ENCODE results near the gene SRSF2.
"Not testable (repeated sequence)": the region's sequence is repeated elsewhere in the genome, so short reads cannot be mapped to it uniquely, and the experiment has no call there.

The SRSF2 gene

DNA sequence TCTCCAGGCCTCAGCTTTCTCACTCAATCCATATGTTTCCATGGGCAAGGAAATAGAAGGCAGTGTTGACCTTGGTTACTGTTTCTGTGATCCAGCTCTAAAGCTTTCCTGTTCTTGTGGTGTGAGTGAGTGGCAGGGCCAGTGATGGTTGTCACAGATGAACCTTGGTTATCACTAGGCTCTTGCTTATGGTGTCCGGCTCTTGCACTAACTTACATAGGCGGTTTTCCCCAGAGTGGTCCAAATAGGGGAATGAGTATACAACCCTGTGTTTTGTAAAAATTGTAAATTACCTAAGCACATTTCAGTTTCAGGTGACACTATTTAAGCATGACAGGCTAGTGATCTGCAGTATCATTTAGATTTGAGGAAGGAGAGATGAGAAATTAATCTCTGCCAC is 7.6 kb upstream of the SRSF2 start:
- no CpG with 5 or more reads among the region's 2 CpGs for WGBS, 2 donors (ENCODE audit: extremely low coverage in 2 of 2, insufficient read length in 2 of 2, insufficient replicate concordance in 1 of 2)
- H2AK5ac ChIP-seq (ENCODE audit: low read depth, low read length), result no peak overlapping the region
- no peaks in the 10 kb centered on the region for H3K79me1 ChIP-seq (ENCODE audit: low read depth, low read length)
- no peak overlapping the region for H3K14ac ChIP-seq (ENCODE audit: low read length)
- H3K4me3 ChIP-seq (ENCODE audit: low read length in 2 of 2), result no peak overlapping the region
- no peak overlapping the region for H4K8ac ChIP-seq (ENCODE audit: low read depth, low read length)
- H2BK12ac ChIP-seq (ENCODE audit: low read length), result no peak overlapping the region
- peaks cover 0 to 8% of the 10 kb centered on the region in 2 donors for H3K9me3 ChIP-seq (replicated peaks in 1 of 2; ENCODE audit: control insufficient read depth in 2 of 2, insufficient read depth in 1 of 2, low read depth in 1 of 2, low read length in 2 of 2)
- H2BK15ac ChIP-seq (ENCODE audit: low read length), result no peak overlapping the region
- H3K18ac ChIP-seq (ENCODE audit: low read length), result no peak overlapping the region
- peaks cover 11 to 59% of the 10 kb centered on the region in 2 donors for H3K36me3 ChIP-seq (replicated peaks in 1 of 2; ENCODE audit: control insufficient read depth in 2 of 2, insufficient read depth in 2 of 2, low read length in 2 of 2)
- H3K27ac ChIP-seq (replicated peaks; ENCODE audit: low read length), result no peak overlapping the region
- H2BK120ac ChIP-seq (ENCODE audit: low read depth, low read length), result no peak overlapping the region
- no peak overlapping the region for H2AFZ ChIP-seq (ENCODE audit: low read length)
- peaks cover 0 to 4% of the 10 kb centered on the region in 2 donors for H3K4me1 ChIP-seq (ENCODE audit: control insufficient read depth in 2 of 2, insufficient read depth in 1 of 2, low read depth in 1 of 2, low read length in 2 of 2)
- no peak overlapping the region for H3K4ac ChIP-seq (ENCODE audit: low read length)
- no peak for DNase-seq (ENCODE audit: low spot score)
- H3K4me2 ChIP-seq (ENCODE audit: insufficient read depth, low read length, poor library complexity, severe bottlenecking), result no peak overlapping the region
- no peak overlapping the region for H3K9ac ChIP-seq (ENCODE audit: low read depth, low read length, poor library complexity)
- no peaks in the 10 kb centered on the region for H3K27me3 ChIP-seq (ENCODE audit: control insufficient read depth in 3 of 3, insufficient read depth in 3 of 3, low read depth in 1 of 3, low read length in 3 of 3)
- H2BK5ac ChIP-seq (ENCODE audit: low read length), result no peak overlapping the region
- H3K23ac ChIP-seq (ENCODE audit: low read depth, low read length, poor library complexity), result no peak overlapping the region
- no peak overlapping the region for H4K91ac ChIP-seq (ENCODE audit: low read depth, low read length, poor library complexity)

DNA sequence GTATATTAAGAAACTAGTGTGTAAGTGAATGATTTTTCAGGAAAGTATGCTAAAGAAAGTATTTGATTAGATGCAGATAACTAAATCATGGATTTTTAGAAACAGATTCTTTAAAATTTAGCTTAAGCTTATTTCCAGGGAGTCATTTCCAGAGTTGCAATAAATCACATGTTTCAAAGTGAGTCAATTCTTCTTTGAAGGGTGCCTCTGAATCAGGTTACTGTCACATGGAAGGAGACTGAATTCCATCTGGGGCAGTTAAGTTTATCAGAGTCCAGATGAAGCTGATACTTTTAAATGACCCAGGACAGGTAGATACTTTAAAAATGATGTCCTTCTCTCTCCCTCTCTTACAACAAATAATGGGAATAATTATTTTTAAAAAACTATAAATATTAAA is 5.8 kb upstream of the SRSF2 start:
- Histone ChIP-seq H3K14ac (ENCODE audit: low read length) (no peak overlapping the region), H3K79me1 (ENCODE audit: low read depth, low read length) (no peaks in the 10 kb centered on the region), H2BK12ac (ENCODE audit: low read length) (no peak overlapping the region), H2BK120ac (ENCODE audit: low read depth, low read length) (no peak overlapping the region), H4K8ac (ENCODE audit: low read depth, low read length) (no peak overlapping the region), H3K27me3 (ENCODE audit: control insufficient read depth in 3 of 3, insufficient read depth in 3 of 3, low read depth in 1 of 3, low read length in 3 of 3) (no peaks in the 10 kb centered on the region), H2AK5ac (ENCODE audit: low read depth, low read length) (no peak overlapping the region), H2BK5ac (ENCODE audit: low read length) (no peak overlapping the region), H3K4ac (ENCODE audit: low read length) (no peak overlapping the region), H3K23ac (ENCODE audit: low read depth, low read length, poor library complexity) (no peak overlapping the region), H2AFZ (ENCODE audit: low read length) (no peak overlapping the region), H3K27ac (replicated peaks; ENCODE audit: low read length) (no peak overlapping the region), H2BK15ac (ENCODE audit: low read length) (no peak overlapping the region), H4K91ac (ENCODE audit: low read depth, low read length, poor library complexity) (no peak overlapping the region), H3K9ac (ENCODE audit: low read depth, low read length, poor library complexity) (no peak overlapping the region), H3K4me2 (ENCODE audit: insufficient read depth, low read length, poor library complexity, severe bottlenecking) (no peak overlapping the region), H3K18ac (ENCODE audit: low read length) (no peak overlapping the region), H3K4me3 (ENCODE audit: low read length in 2 of 2) (no peak overlapping the region), H3K4me1 (ENCODE audit: control insufficient read depth in 2 of 2, insufficient read depth in 1 of 2, low read depth in 1 of 2, low read length in 2 of 2) (peaks cover 2 to 7% of the 10 kb centered on the region in 2 donors), H3K9me3 (replicated peaks in 1 of 2; ENCODE audit: control insufficient read depth in 2 of 2, insufficient read depth in 1 of 2, low read depth in 1 of 2, low read length in 2 of 2) (peaks cover 0 to 8% of the 10 kb centered on the region in 2 donors), H3K36me3 (replicated peaks in 1 of 2; ENCODE audit: control insufficient read depth in 2 of 2, insufficient read depth in 2 of 2, low read length in 2 of 2) (peaks cover 11 to 59% of the 10 kb centered on the region in 2 donors)
- no peak for DNase-seq (ENCODE audit: low spot score)

DNA sequence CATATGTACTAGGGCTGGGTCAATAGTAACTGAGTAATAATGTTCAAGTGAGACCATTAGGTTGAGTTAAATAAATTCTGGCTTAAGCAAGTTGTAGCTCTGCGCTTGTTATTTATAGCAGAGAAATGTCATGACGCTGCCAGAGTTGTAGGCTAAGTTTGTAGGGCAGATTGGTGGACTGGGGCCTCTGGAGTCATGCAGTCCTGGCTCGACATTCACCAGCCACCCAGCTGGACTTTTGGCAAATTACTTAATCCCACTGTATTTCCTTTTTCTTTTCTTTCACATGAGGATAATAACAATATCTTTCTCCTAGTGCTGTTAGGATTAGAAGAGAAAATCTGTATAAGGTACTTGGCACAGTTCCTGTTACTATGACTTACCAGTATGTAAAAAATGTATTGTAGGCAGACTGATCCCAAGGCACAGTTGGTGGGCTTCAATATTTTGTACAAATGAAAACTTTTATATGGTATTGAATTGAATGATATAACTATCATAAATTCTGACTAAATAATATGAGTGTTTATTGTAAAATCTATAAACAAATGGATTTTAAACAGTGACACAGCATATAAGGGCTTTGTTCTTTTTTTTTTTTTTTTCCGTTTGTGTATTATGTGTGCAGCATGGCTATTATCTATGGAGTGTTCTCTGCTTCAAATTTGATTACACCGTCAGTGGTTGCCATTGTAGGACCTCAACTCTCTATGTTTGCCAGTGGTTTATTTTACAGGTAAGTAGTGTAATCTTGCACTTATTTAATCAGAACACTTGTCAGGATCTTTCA is 3.4 kb upstream of the SRSF2 start:
- WGBS, 2 donors (ENCODE audit: extremely low coverage in 2 of 2, insufficient read length in 2 of 2, insufficient replicate concordance in 1 of 2), result no CpG with 5 or more reads among the region's 5 CpGs
- Histone ChIP-seq H2BK15ac (ENCODE audit: low read length) (no peak overlapping the region), H2BK120ac (ENCODE audit: low read depth, low read length) (no peak overlapping the region), H3K4me1 (ENCODE audit: control insufficient read depth in 2 of 2, insufficient read depth in 1 of 2, low read depth in 1 of 2, low read length in 2 of 2) (peaks cover 2 to 7% of the 10 kb centered on the region in 2 donors), H3K9ac (ENCODE audit: low read depth, low read length, poor library complexity) (no peak overlapping the region), H3K9me3 (replicated peaks in 1 of 2; ENCODE audit: control insufficient read depth in 2 of 2, insufficient read depth in 1 of 2, low read depth in 1 of 2, low read length in 2 of 2) (no peaks in the 10 kb centered on the region), H3K79me1 (ENCODE audit: low read depth, low read length) (peaks cover 5% of the 10 kb centered on the region), H3K14ac (ENCODE audit: low read length) (no peak overlapping the region), H3K4me3 (ENCODE audit: low read length in 2 of 2) (no peak overlapping the region), H4K8ac (ENCODE audit: low read depth, low read length) (no peak overlapping the region), H2AK5ac (ENCODE audit: low read depth, low read length) (no peak overlapping the region), H3K27ac (replicated peaks; ENCODE audit: low read length) (no peak overlapping the region), H3K4me2 (ENCODE audit: insufficient read depth, low read length, poor library complexity, severe bottlenecking) (no peak overlapping the region), H3K36me3 (replicated peaks in 1 of 2; ENCODE audit: control insufficient read depth in 2 of 2, insufficient read depth in 2 of 2, low read length in 2 of 2) (peaks cover 13 to 51% of the 10 kb centered on the region in 2 donors), H2AFZ (ENCODE audit: low read length) (no peak overlapping the region), H2BK5ac (ENCODE audit: low read length) (no peak overlapping the region), H3K18ac (ENCODE audit: low read length) (no peak overlapping the region), H3K4ac (ENCODE audit: low read length) (no peak overlapping the region), H3K23ac (ENCODE audit: low read depth, low read length, poor library complexity) (no peak overlapping the region), H2BK12ac (ENCODE audit: low read length) (no peak overlapping the region), H4K91ac (ENCODE audit: low read depth, low read length, poor library complexity) (no peak overlapping the region), H3K27me3 (ENCODE audit: control insufficient read depth in 3 of 3, insufficient read depth in 3 of 3, low read depth in 1 of 3, low read length in 3 of 3) (no peaks in the 10 kb centered on the region)
- DNase-seq (ENCODE audit: low spot score), result no peak

DNA sequence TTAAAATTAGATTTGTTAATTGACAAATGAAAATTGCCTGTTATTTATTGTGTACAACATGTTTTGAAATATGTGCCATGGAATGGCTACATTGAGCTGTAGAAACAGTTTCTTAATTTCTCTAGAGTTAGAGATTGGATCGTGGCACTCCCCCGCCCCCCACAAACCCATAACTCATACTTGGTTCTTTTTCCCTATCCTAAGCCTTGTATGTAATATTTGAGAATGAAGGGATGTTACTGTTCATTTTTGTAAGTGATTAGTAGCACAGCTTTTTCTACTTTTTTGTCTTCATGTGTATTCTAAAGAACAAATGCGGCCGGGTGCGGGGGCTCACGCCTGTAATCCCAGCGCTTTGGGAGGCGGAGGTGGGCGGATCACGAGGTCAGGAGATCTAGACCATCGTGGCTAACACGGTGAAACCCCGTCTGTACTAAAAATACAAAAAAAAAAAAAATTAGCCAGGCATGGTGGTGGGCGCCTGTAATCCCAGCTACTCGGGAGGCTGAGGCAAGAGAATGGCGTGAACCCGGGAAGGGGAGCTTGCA is 2.5 kb upstream of the SRSF2 start:
- H4K91ac ChIP-seq (ENCODE audit: low read depth, low read length, poor library complexity); H3K4me2 ChIP-seq (ENCODE audit: insufficient read depth, low read length, poor library complexity, severe bottlenecking); H2BK12ac ChIP-seq (ENCODE audit: low read length); H2BK15ac ChIP-seq (ENCODE audit: low read length); H2BK5ac ChIP-seq (ENCODE audit: low read length); H3K9ac ChIP-seq (ENCODE audit: low read depth, low read length, poor library complexity); H3K9me3 ChIP-seq (replicated peaks in 1 of 2; ENCODE audit: control insufficient read depth in 2 of 2, insufficient read depth in 1 of 2, low read depth in 1 of 2, low read length in 2 of 2); H3K79me1 ChIP-seq (ENCODE audit: low read depth, low read length); H4K8ac ChIP-seq (ENCODE audit: low read depth, low read length); H2BK120ac ChIP-seq (ENCODE audit: low read depth, low read length); H3K27ac ChIP-seq (replicated peaks; ENCODE audit: low read length); DNase-seq (ENCODE audit: low spot score); H3K18ac ChIP-seq (ENCODE audit: low read length); H3K27me3 ChIP-seq (ENCODE audit: control insufficient read depth in 3 of 3, insufficient read depth in 3 of 3, low read depth in 1 of 3, low read length in 3 of 3); H2AFZ ChIP-seq (ENCODE audit: low read length); H3K14ac ChIP-seq (ENCODE audit: low read length); H2AK5ac ChIP-seq (ENCODE audit: low read depth, low read length); H3K4me3 ChIP-seq (ENCODE audit: low read length in 2 of 2); H3K23ac ChIP-seq (ENCODE audit: low read depth, low read length, poor library complexity); H3K4ac ChIP-seq (ENCODE audit: low read length): not testable (repeated sequence)
- Histone ChIP-seq H3K36me3 (replicated peaks in 1 of 2; ENCODE audit: control insufficient read depth in 2 of 2, insufficient read depth in 2 of 2, low read length in 2 of 2) (peaks cover 10 to 51% of the 10 kb centered on the region in 2 donors), H3K4me1 (ENCODE audit: control insufficient read depth in 2 of 2, insufficient read depth in 1 of 2, low read depth in 1 of 2, low read length in 2 of 2) (peaks cover 3 to 11% of the 10 kb centered on the region in 2 donors)
- WGBS, 2 donors (ENCODE audit: extremely low coverage in 2 of 2, insufficient read length in 2 of 2, insufficient replicate concordance in 1 of 2), result no CpG with 5 or more reads among the region's 17 CpGs
